HepG2 (cell line): ENCODE measurements around the gene TMEM139. TPM values are rescaled to one million over a fixed set of nuclear protein-coding genes. Genes with fewer than 3 reads are reported as not detected.

Experiments
- ATAC-seq: fragments of 200-7000 bp; cut with Tn5 transposase; 3 replicates; pipeline ENCODE4 v1.9.1; 2020; ENCODE audit warnings: mild to moderate bottlenecking, moderate library complexity
- BruUV-seq: library from RNA; stranded (reverse); fragments of 400-500 nt; replicated peaks from 2 replicates; lab custom pipeline; 2021; lab: Mats Ljungman, UMichigan
- CTCF ChIA-PET: fragments of 300-600 bp; formaldehyde crosslinking; extraction: SDS; loops from one replicate; lab custom pipeline; 2021; ENCODE audit warnings: low total read pairs, inconsistent platforms, low intra/inter-chr PET ratio; lab: Yijun Ruan, JAX
- POLR2A ChIA-PET: fragments of 350-600 bp; sonication (Branson Sonifier 250); formaldehyde crosslinking; loops from one replicate; lab custom pipeline; 2020; ENCODE audit warnings: antibody characterized with exemption, inconsistent platforms; lab: Yijun Ruan, JAX
- DNase-seq: peaks from one replicate; pipeline ENCODE4 v3.0.0-alpha.2; 2015; ENCODE audit warnings: low spot score
- FAIRE-seq: peaks from 3 replicates; lab custom pipeline; 2011; peaks lifted over from hg19 to GRCh38; lab: Jason Lieb, UNC
- H2AFZ ChIP-seq: one replicate; pipeline ENCODE4 v1.6.1; 2011; ENCODE audit warnings: low read length, inconsistent platforms
- H3K27ac ChIP-seq: fragments of 300-600 bp; 3 replicates; pipeline ENCODE4 v1.8.0; 2011; ENCODE audit warnings: mixed run types, mild to moderate bottlenecking, mixed read lengths, low read length, inconsistent platforms; ENCODE audit not compliant: insufficient read depth; ENCODE audit errors: extremely low read length
- H3K27me3 ChIP-seq, 2 experiments: fragments of 200-600 bp in 1 of 2; 2 replicates in 1 of 2; 3 replicates in 1 of 2; pipeline versions ENCODE4 v1.6.0 to v1.8.0; 2011; ENCODE audit warnings: low read length in 2 of 2, mild to moderate bottlenecking in 2 of 2, moderate library complexity in 2 of 2, inconsistent platforms in 1 of 2; ENCODE audit not compliant: insufficient read depth in 2 of 2, control insufficient read depth in 1 of 2
- H3K36me3 ChIP-seq, 2 experiments: fragments of 200-600 bp in 1 of 2; replicated peaks in 1 of 2; 2 replicates in 1 of 2; 3 replicates in 1 of 2; pipeline versions ENCODE4 v1.5.1 to v1.8.0; 2011; ENCODE audit warnings: low read length in 2 of 2, inconsistent platforms in 1 of 2; ENCODE audit not compliant: insufficient read depth in 2 of 2, control insufficient read depth in 1 of 2
- H3K4me1 ChIP-seq: 2 replicates; pipeline ENCODE4 v1.5.1; 2012; ENCODE audit warnings: low read length, inconsistent platforms; ENCODE audit not compliant: insufficient read depth
- H3K4me2 ChIP-seq: 2 replicates; pipeline ENCODE4 v1.6.0; 2011; ENCODE audit warnings: low read depth, low read length, inconsistent platforms
- H3K4me3 ChIP-seq, 3 experiments: fragments of 200-600 bp in 1 of 3; sonication (generic), shearing (Covaris generic) in 1 of 3; replicated peaks in 1 of 3; 2 replicates each; pipeline ENCODE4 v1.5.1; 2011 to 2016; ENCODE audit warnings: low read length in 3 of 3, inconsistent platforms in 2 of 3, low read depth in 2 of 3, mild to moderate bottlenecking in 2 of 3, control low read depth in 1 of 3, mixed read lengths in 1 of 3; ENCODE audit not compliant: insufficient read depth in 1 of 3
- H3K79me2 ChIP-seq: one replicate; pipeline ENCODE4 v1.6.1; 2011; ENCODE audit warnings: low read length, inconsistent platforms; ENCODE audit not compliant: insufficient read depth
- H3K9ac ChIP-seq: 2 replicates; pipeline ENCODE4 v1.6.0; 2011; ENCODE audit warnings: mild to moderate bottlenecking, low read depth, low read length, inconsistent platforms; ENCODE audit not compliant: insufficient read depth
- H3K9me3 ChIP-seq: 2 replicates; pipeline ENCODE4 v1.5.1; 2012; ENCODE audit warnings: mild to moderate bottlenecking, low read length
- H4K20me1 ChIP-seq: 2 replicates; pipeline ENCODE4 v1.6.0; 2011; ENCODE audit warnings: inconsistent platforms, mild to moderate bottlenecking, low read length, moderate library complexity; ENCODE audit not compliant: insufficient read depth
- ARID2 ChIP-seq: sonication (generic); formaldehyde crosslinking; IDR thresholded peaks from 2 replicates; pipeline ENCODE4 v1.8.1; 2022; ENCODE audit warnings: mild to moderate bottlenecking, missing genetic modification reagents, borderline replicate concordance
- BORCS8-MEF2B ChIP-seq: sonication (generic); formaldehyde crosslinking; IDR thresholded peaks from 2 replicates; pipeline ENCODE4 v1.8.0; 2022; ENCODE audit warnings: mild to moderate bottlenecking, missing genetic modification reagents
- CREB3 ChIP-seq: sonication (generic); formaldehyde crosslinking; IDR thresholded peaks from 2 replicates; pipeline ENCODE4 v1.5.0; 2020; ENCODE audit warnings: missing genetic modification reagents
- DPF2 ChIP-seq: sonication (generic); formaldehyde crosslinking; IDR thresholded peaks from 2 replicates; pipeline ENCODE4 v1.4.0; 2020; ENCODE audit warnings: mild to moderate bottlenecking, low read depth, missing genetic modification reagents, borderline replicate concordance
- HNF4G ChIP-seq, 2 experiments: sonication (generic) in 1 of 2; formaldehyde crosslinking in 1 of 2; IDR thresholded peaks; 2 replicates each; pipeline versions ENCODE4 v1.4.0 to v1.6.1; 2011 to 2020; ENCODE audit warnings: borderline replicate concordance in 2 of 2, low read depth in 2 of 2, mild to moderate bottlenecking in 2 of 2, low read length in 1 of 2, missing genetic modification reagents in 1 of 2, moderate library complexity in 1 of 2
- HNRNPK ChIP-seq: fragments of 200-400 bp; formaldehyde crosslinking; IDR thresholded peaks from 2 replicates; pipeline ENCODE4 v1.6.1; 2018; ENCODE audit warnings: low read length, low read depth, moderate library complexity, mild to moderate bottlenecking; ENCODE audit not compliant: poor library complexity, severe bottlenecking
- MTERF4 ChIP-seq: sonication (generic); formaldehyde crosslinking; IDR thresholded peaks from 2 replicates; pipeline ENCODE4 v1.8.0; 2023; ENCODE audit warnings: mild to moderate bottlenecking, missing genetic modification reagents
- MYPOP ChIP-seq: sonication (generic); formaldehyde crosslinking; IDR thresholded peaks from 2 replicates; pipeline ENCODE4 v1.8.1; 2023; ENCODE audit warnings: mild to moderate bottlenecking, moderate library complexity, missing genetic modification reagents
- PAWR ChIP-seq: sonication (generic); formaldehyde crosslinking; IDR thresholded peaks from 2 replicates; pipeline ENCODE4 v1.4.0; 2020; ENCODE audit warnings: missing genetic modification reagents, mild to moderate bottlenecking, borderline replicate concordance
- TEAD3 ChIP-seq: optimal IDR thresholded peaks from 2 replicates; pipeline ENCODE3; 2016; ENCODE audit warnings: borderline replicate concordance
- U2AF1 ChIP-seq: fragments of 200-400 bp; formaldehyde crosslinking; optimal IDR thresholded peaks from 2 replicates; pipeline ENCODE3; 2017; ENCODE audit warnings: mild to moderate bottlenecking, low read depth, low read length
- ZNF121 ChIP-seq: sonication (generic); formaldehyde crosslinking; IDR thresholded peaks from 2 replicates; pipeline ENCODE4 v1.5.0; 2020; ENCODE audit warnings: mild to moderate bottlenecking, missing genetic modification reagents
- ZNF547 ChIP-seq: sonication (generic); formaldehyde crosslinking; IDR thresholded peaks from 2 replicates; pipeline ENCODE4 v1.5.1; 2020; ENCODE audit warnings: mild to moderate bottlenecking, missing genetic modification reagents
- ZSCAN20 ChIP-seq: sonication (generic); formaldehyde crosslinking; IDR thresholded peaks from 2 replicates; pipeline ENCODE4 v1.4.0; 2020; ENCODE audit warnings: missing genetic modification reagents, mild to moderate bottlenecking, borderline replicate concordance
- WGBS: methylation state at CpG from one replicate; pipeline ENCODE4 v1.1.6; 2017; ENCODE audit warnings: low lambda C conversion rate; 5-methylcytosine and 5-hydroxymethylcytosine counted together
- in situ Hi-C: cut with HindIII; loops from 2 replicates; pipeline ENCODE4 v1.10.0; 2017; ENCODE audit warnings: low pct_unique_long_range_greater_than_20kb; ENCODE audit not compliant: extremely low pct_ligation_motif_present
- intact Hi-C: fragments of 100-400 bp; cut with micrococcal nuclease; formaldehyde crosslinking; loops from one replicate; pipeline ENCODE4 v1.10.0; 2022; ENCODE audit not compliant: unreplicated experiment
- polyA plus RNA-seq, 8 experiments: library from polyadenylated mRNA; depleted of rRNA in 3 of 8; stranded (reverse) in 7 of 8; unstranded in 1 of 8; fragments of >200 nt; fragmentation: Illumina TruSeq in 4 of 8; extraction: Trizol in 4 of 8; gene quantifications; 2 replicates each; pipeline versions ENCODE4 v1.2.1 to v1.2.3, GENCODE V29; 2011 to 2016; ENCODE audit warnings: low read depth in 4 of 8, missing spikeins in 1 of 8, mixed read lengths in 1 of 8; ENCODE audit not compliant: insufficient read depth in 1 of 8
- total RNA-seq, 5 experiments: library from RNA; depleted of rRNA; stranded (reverse); fragments of >200 nt; fragmentation: Illumina TruSeq; extraction: Trizol; gene quantifications; 2 replicates each; pipeline ENCODE4 v1.2.3, GENCODE V29; 2016; ENCODE audit warnings: low read depth in 1 of 5

TMEM139 gene
- total and polyA plus RNA-seq, 2 of the 13 experiments (the other 11 are each of a cell fraction or from before 2014, with no cell fraction given), result 7.9 to 14.0 TPM

GRCh38 chr7:143247372-143247771, 37.4 kb upstream of the TMEM139 start:
- Histone ChIP-seq H3K4me3 (no peak overlapping the region), H3K9ac (no peak overlapping the region), H2AFZ (no peak overlapping the region), H3K4me1 (peaks cover 32% of the 10 kb centered on the region), H3K36me3 (no peaks in the 10 kb centered on the region), H3K79me2 (no peaks in the 10 kb centered on the region), H4K20me1 (no peaks in the 10 kb centered on the region), H3K27ac (no peak overlapping the region), H3K27me3 (no peaks in the 10 kb centered on the region), H3K4me2 (no peak overlapping the region), H3K9me3 (no peaks in the 10 kb centered on the region)
- 38% methylated on average over 1 of the region's 1 CpG for WGBS
- CTCF ChIA-PET, result no interaction called here
- no TSS peak for BruUV-seq
- no peak for FAIRE-seq
- no peak for DNase-seq
- ATAC-seq, result no peak
- intact Hi-C loops (no loop called here), in situ Hi-C loops (no loop called here)
- TF ChIP-seq HNRNPK (peak; percentile 8), MTERF4 (CRISPR knock-in tag) (no peak)
- POLR2A ChIA-PET, result no interaction called here

GRCh38 chr7:143248761-143249354, 35.9 kb upstream of the TMEM139 start:
- ChIA-PET POLR2A (interaction anchor here (0.8 to 2.7 kb wide), 2 partner anchors 8 to 14 kb away, joined by 3 to 26 read pairs; partner anchors contain the start of gene GSTK1), CTCF (no interaction called here)
- peak; percentile 78 for DNase-seq
- no peaks in the 10 kb centered on the region for H3K79me2 ChIP-seq
- no peak overlapping the region for H3K4me3 ChIP-seq
- no peaks in the 10 kb centered on the region for H3K27me3 ChIP-seq
- ATAC-seq, result peak; percentile 99
- BruUV-seq, result no TSS peak
- H2AFZ ChIP-seq, result no peak overlapping the region
- no peaks in the 10 kb centered on the region for H3K36me3 ChIP-seq
- no peaks in the 10 kb centered on the region for H4K20me1 ChIP-seq
- intact Hi-C loops, result loop anchor here (2.0 kb wide), 2 partner anchors 14 to 36 kb away; partner anchors contain the start of genes GSTK1 and TMEM139
- 3% methylated on average over 2 of the region's 2 CpGs for WGBS
- H3K9me3 ChIP-seq, result no peaks in the 10 kb centered on the region
- in situ Hi-C loops, result no loop called here
- H3K9ac ChIP-seq, result no peak overlapping the region
- H3K4me1 ChIP-seq, result peaks cover 22% of the 10 kb centered on the region
- FAIRE-seq, result peak; percentile 54
- H3K27ac ChIP-seq, result peak overlapping the region; percentile 44
- H3K4me2 ChIP-seq, result peak overlapping the region; percentile 19; the same call in 1 of the 2 replicates
- TF ChIP-seq ZNF121 (CRISPR knock-in tag) (peak; percentile 96), ZSCAN20 (CRISPR knock-in tag) (no peak), TEAD3 (CRISPR knock-in tag) (peak; percentile 63), PAWR (CRISPR knock-in tag) (no peak), DPF2 (CRISPR knock-in tag) (no peak), BORCS8-MEF2B (CRISPR knock-in tag) (no peak), U2AF1 (no peak), ARID2 (CRISPR knock-in tag) (no peak), ZNF547 (CRISPR knock-in tag) (no peak), CREB3 (CRISPR knock-in tag) (no peak), MYPOP (CRISPR knock-in tag) (no peak), HNF4G (IDR thresholded peaks at IDR 0.05; ENCODE audit: borderline replicate concordance, low read depth, low read length) (peak; percentile 94), HNF4G (CRISPR knock-in tag; IDR thresholded peaks at IDR 0.05; ENCODE audit: borderline replicate concordance, low read depth) (peak; percentile 91)
